GM13976 (cell line): Measurements from ENCODE around the gene TMEM128.

Experiments used
- DNase-seq: peaks from one replicate; pipeline ENCODE4 v3.0.0; 2012; ENCODE audit warnings: low spot score
- in situ Hi-C: fragments of 300-500 bp; cut with MboI; formaldehyde crosslinking; loops from one replicate; pipeline ENCODE4 v1.12.0; 2022; ENCODE audit warnings: low sequenced_read_pairs, mixed read lengths, inconsistent platforms; ENCODE audit not compliant: unreplicated experiment
- TF ChIP-seq, protein P1 (sequence below): IDR thresholded peaks from 2 replicates; pipeline ENCODE4 v1.5.1; 2012; ENCODE audit warnings: borderline replicate concordance, mild to moderate bottlenecking; ENCODE audit not compliant: insufficient read depth; ENCODE audit errors: extremely low read depth, missing control alignments, control extremely low read depth

TMEM128 gene

GRCh38 chr4:4248029-4248884, at the start of gene TMEM128:
Gene TMEM128 (minus strand): TSS chr4:4248223. CDS start chr4:4248202, 21 bp downstream.
- TF ChIP-seq, protein P1, sequence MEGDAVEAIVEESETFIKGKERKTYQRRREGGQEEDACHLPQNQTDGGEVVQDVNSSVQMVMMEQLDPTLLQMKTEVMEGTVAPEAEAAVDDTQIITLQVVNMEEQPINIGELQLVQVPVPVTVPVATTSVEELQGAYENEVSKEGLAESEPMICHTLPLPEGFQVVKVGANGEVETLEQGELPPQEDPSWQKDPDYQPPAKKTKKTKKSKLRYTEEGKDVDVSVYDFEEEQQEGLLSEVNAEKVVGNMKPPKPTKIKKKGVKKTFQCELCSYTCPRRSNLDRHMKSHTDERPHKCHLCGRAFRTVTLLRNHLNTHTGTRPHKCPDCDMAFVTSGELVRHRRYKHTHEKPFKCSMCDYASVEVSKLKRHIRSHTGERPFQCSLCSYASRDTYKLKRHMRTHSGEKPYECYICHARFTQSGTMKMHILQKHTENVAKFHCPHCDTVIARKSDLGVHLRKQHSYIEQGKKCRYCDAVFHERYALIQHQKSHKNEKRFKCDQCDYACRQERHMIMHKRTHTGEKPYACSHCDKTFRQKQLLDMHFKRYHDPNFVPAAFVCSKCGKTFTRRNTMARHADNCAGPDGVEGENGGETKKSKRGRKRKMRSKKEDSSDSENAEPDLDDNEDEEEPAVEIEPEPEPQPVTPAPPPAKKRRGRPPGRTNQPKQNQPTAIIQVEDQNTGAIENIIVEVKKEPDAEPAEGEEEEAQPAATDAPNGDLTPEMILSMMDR: no peak
- in situ Hi-C loops: no loop called here
- peak; percentile 98 for DNase-seq

DNA sequence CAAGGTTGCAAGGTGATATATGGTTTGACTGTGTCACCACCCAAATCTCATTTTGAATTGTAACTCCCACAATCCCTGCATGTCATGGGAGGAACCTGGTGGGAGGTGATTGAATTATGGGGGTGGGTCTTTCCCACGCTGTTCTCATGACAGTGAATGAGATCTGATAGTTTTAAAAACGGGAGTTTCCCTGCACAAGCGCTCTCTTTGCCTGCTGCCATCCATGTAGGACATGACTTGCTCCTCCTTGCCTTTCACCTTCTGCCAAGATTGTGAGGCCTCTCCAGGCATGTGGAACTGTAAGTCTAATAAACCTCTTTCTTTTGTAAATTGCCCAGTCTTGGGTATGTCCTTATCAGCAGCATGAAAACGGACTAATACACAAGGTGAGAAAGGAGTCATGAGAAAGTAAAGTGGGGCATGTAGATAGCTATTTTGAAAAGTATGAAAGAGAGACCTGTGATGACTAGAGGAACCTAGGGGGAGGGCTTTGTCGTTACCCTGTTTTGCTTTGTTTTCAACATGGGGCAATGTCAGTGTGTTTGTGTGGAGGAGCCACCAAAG, 48.3 kb upstream of the TMEM128 start:
- DNase-seq: no peak
- TF ChIP-seq, protein P1: no peak
- in situ Hi-C loops: no loop called here

DNA sequence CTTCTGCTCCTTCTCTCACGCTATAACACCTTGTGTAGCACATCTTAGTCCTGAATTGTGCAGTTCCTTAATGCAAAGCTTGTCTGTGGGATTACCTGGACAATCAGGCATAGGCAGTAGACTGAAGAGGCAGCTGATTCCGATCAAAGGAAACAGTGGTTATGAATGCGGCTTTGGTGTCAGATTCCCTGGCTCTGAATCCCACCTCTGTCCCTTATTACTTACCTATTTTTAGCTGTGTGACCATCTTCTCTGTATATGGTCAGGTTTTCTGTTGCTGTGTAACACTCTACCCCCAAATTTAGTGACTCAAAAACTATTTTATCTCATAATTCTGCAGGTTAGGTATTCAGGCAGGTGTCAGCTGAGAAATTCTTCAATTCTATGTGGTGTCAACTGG, 45.3 kb upstream of the TMEM128 start:
- in situ Hi-C loops: no loop called here
- TF ChIP-seq, protein P1: no peak
- DNase-seq: no peak

DNA sequence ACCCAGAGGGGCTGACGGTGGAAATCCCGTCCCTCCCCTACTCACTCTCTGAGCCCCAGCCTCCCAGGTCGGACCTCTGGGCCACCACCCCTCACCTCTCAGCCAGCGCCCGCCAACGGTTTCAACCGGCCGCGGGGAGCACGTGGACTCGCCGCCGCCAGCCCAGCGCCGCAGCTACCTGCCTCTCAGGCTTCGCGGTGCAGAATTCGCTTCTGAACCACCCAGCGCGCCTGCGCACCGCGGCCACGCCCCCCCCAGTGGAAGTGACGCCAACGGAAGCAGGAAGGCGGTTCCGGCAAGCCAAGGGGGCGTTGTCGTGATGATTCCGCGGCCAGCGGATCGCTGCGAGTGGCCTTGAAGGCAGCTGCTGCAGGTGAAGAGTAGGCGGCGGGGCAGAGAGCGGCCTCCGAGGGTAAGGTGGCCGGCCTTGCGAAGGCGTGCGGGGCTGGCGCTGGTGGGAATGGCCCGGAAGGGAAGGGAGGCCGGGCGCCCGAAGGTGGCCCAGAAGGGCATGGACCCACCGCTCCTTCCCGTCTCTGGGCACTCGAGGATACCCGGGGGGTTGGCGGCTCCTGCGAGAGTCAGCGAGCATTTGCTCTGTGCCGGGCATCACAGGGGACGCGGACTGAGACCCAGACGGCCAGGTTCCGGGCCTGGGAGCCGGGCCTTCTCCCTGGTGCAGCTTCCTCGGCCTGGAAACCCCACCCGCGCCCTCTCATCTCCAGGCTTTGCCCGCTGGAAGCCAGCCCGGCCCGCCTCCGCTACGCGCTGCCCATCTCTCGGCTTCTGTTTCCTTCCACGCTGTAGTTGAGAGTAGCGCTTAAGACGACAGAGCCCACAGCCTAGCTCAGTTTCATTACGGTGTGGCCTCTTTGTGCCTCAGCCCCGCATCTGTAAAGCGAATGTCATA, 42.2 kb upstream of the TMEM128 start, which contains the start of the genes LYAR and ZBTB49:
TSS of gene LYAR (minus strand) at position 214 of the 910 bp plus-strand sequence. CDS start 6,412 bp downstream, outside the sequence.
TSS of gene ZBTB49 (plus strand) at position 311 of the 910 bp plus-strand sequence. CDS start 9,695 bp downstream, outside the sequence.
- in situ Hi-C loops: no loop called here
- DNase-seq: peak; percentile 99
- TF ChIP-seq, protein P1: no peak

DNA sequence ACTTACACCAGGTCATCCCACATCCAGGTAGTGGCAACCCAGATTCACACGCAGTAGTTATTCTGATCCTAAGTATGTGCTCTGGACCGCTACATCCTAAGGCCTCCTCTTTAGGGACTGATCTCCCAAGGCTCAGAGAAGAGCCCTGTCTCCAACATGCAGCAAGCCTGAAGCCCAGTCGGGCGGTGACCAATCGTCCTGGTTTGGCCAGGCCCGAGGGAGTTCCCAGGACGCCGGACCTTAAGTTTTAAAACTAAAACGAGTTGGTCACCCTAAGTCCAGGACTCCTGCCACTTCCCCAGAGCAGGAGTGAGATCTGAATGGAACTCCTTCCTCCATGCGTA, 41.5 kb upstream of the TMEM128 start:
- TF ChIP-seq, protein P1: no peak
- DNase-seq: no peak
- in situ Hi-C loops: no loop called here

GRCh38 chr4:4289055-4289454, 41.0 kb upstream of the TMEM128 start:
- DNase-seq: no peak
- TF ChIP-seq, protein P1: no peak
- in situ Hi-C loops: no loop called here
